GM18519 (cell line): ENCODE data around the gene DGAT2.
"Not testable (repeated sequence)": the region's sequence is repeated elsewhere in the genome, so short reads cannot be mapped to it uniquely, and the experiment has no call there.

Experiments used
- ATAC-seq: cut with Tn5 transposase; IDR thresholded peaks from one replicate; pipeline ENCODE4 v1.9.1; 2021; ENCODE audit warnings: mild to moderate bottlenecking, moderate library complexity; ENCODE audit not compliant: unreplicated experiment, low FRiP score

The DGAT2 gene

GRCh38 chr11:75748729-75749273 is 19.8 kb upstream of the DGAT2 start:
- ATAC-seq: not testable (repeated sequence)

- not testable (repeated sequence) for ATAC-seq
Observed at GRCh38 chr11:75754933-75755332, 13.6 kb upstream of the DGAT2 start.

- no peak for ATAC-seq
Observed at GRCh38 chr11:75757651-75758050, 10.9 kb upstream of the DGAT2 start.

GRCh38 chr11:75759832-75760231 is 8.7 kb upstream of the DGAT2 start:
- ATAC-seq: no peak

- ATAC-seq: no peak
Observed at GRCh38 chr11:75760243-75760642, 8.3 kb upstream of the DGAT2 start.

GRCh38 chr11:75760710-75761493 is 7.7 kb upstream of the DGAT2 start:
- no peak for ATAC-seq

- ATAC-seq: no peak
Observed at GRCh38 chr11:75762158-75762557, 6.4 kb upstream of the DGAT2 start.

GRCh38 chr11:75762885-75763284 is 5.7 kb upstream of the DGAT2 start:
- ATAC-seq: no peak

- no peak for ATAC-seq
Observed at GRCh38 chr11:75763846-75764245, 4.7 kb upstream of the DGAT2 start.

- ATAC-seq: no peak
Observed at GRCh38 chr11:75765116-75765515, 3.5 kb upstream of the DGAT2 start.

- no peak for ATAC-seq
Observed at GRCh38 chr11:75766443-75767227, 1.9 kb upstream of the DGAT2 start.

- ATAC-seq: no peak
Observed at GRCh38 chr11:75767228-75767572, 1.4 kb upstream of the DGAT2 start.

- no peak for ATAC-seq
Observed at GRCh38 chr11:75767793-75768111, 826 bp upstream of the DGAT2 start.

GRCh38 chr11:75768909-75769771 is 562 bp downstream of the DGAT2 start:
- ATAC-seq: no peak

- no peak for ATAC-seq
Observed at GRCh38 chr11:75770102-75770501, 1.5 kb downstream of the DGAT2 start.

- ATAC-seq: no peak
Observed at GRCh38 chr11:75771646-75772410, 3.2 kb downstream of the DGAT2 start.

GRCh38 chr11:75773595-75774353 is 5.2 kb downstream of the DGAT2 start:
- ATAC-seq: peak; percentile 82

GRCh38 chr11:75775056-75775455 is 6.5 kb downstream of the DGAT2 start:
- ATAC-seq: no peak

- no peak for ATAC-seq
Observed at GRCh38 chr11:75776546-75776945, 8.0 kb downstream of the DGAT2 start.
